Measurements from ENCODE around the gene BTBD7. TPM values are rescaled to one million over a fixed set of nuclear protein-coding genes. Genes with fewer than 3 reads are reported as not detected.

The BTBD7 gene, protein sequence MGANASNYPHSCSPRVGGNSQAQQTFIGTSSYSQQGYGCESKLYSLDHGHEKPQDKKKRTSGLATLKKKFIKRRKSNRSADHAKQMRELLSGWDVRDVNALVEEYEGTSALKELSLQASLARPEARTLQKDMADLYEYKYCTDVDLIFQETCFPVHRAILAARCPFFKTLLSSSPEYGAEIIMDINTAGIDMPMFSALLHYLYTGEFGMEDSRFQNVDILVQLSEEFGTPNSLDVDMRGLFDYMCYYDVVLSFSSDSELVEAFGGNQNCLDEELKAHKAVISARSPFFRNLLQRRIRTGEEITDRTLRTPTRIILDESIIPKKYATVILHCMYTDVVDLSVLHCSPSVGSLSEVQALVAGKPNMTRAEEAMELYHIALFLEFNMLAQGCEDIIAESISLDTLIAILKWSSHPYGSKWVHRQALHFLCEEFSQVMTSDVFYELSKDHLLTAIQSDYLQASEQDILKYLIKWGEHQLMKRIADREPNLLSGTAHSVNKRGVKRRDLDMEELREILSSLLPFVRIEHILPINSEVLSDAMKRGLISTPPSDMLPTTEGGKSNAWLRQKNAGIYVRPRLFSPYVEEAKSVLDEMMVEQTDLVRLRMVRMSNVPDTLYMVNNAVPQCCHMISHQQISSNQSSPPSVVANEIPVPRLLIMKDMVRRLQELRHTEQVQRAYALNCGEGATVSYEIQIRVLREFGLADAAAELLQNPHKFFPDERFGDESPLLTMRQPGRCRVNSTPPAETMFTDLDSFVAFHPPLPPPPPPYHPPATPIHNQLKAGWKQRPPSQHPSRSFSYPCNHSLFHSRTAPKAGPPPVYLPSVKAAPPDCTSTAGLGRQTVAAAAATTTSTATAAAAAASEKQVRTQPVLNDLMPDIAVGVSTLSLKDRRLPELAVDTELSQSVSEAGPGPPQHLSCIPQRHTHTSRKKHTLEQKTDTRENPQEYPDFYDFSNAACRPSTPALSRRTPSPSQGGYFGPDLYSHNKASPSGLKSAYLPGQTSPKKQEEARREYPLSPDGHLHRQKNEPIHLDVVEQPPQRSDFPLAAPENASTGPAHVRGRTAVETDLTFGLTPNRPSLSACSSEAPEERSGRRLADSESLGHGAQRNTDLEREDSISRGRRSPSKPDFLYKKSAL
- total RNA-seq (2022; extraction: Qiagen RNA extraction): 10.3 to 13.5 TPM (median 11.6 TPM) in 5 replicates

DNA sequence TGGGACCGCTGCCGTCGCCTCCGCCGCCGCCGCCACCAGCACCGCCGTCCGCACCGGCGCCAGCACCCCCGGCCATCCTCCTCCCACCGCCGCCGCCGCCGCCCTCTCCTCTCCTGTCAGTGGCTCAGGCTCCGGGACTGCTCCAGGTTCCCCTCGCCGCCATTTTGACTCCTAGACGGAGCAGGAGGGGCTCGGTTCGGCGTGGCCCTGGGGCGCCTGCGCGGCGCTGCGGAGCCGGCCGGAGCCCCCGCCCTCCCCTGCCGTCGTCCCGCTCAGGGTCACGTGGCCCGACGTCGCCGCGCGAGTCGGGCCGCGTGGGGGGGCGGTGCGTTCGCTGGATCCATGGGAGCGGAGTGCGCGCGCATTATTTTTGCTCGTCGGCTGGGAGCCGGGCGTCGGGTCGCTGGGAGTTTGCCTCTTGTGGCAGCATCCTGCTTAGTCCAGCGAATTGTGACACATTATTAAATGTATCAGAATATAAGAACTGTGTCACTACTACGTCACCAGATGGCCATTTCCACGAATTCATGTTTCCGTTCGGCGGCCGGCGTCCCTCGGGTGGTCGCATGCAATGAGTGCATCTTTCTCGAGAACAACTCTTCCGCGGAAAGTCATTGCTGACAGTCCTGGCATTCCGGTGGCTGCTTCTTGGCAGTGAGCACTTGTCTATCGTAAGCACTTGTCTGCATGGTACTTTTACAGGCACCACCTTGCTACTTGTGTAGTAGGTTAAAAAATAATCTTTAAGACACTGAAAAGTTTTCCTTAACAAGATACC, at the start of gene BTBD7:
TSS of gene BTBD7 (minus strand) at position 184 of the 778 bp plus-strand sequence. CDS start 36,985 bp downstream, outside the sequence.

GRCh38 chr14:93346926-93347721, 14.3 kb upstream of the BTBD7 start, which contains the start of gene COX8C:
Gene COX8C, plus strand, starts transcription at chr14:93347182. Its CDS starts 87 bp downstream, at chr14:93347269.

GRCh38 chr14:93206793-93207467, 125.9 kb downstream of the BTBD7 start, which contains the start of the genes GON7 and UBR7:
Gene GON7, minus strand, starts transcription at chr14:93207065. Its CDS starts 28 bp downstream, at chr14:93207037.
Gene UBR7, plus strand, starts transcription at chr14:93207256. Its CDS starts 36 bp downstream, at chr14:93207292.

Other genes with a start within 250 kb of the BTBD7 start
- 55.9 to 68.6 TPM (median 60.3 TPM) in 5 replicates for gene ITPK1, start 217.1 kb downstream of the BTBD7 start, total RNA-seq (2022; extraction: Qiagen RNA extraction)
- gene MOAP1, start 148.1 kb downstream of the BTBD7 start, total RNA-seq (2022; extraction: Qiagen RNA extraction): 11.5 to 15.5 TPM (median 13.8 TPM) in 5 replicates
- gene LYSET, start 147.7 kb downstream of the BTBD7 start, total RNA-seq (2022; extraction: Qiagen RNA extraction): 30.8 to 36.8 TPM (median 34.0 TPM) in 5 replicates
- 14.1 to 16.7 TPM (median 14.7 TPM) in 5 replicates for gene GON7, start 126.0 kb downstream of the BTBD7 start, total RNA-seq (2022; extraction: Qiagen RNA extraction)
- 22.4 to 33.7 TPM (median 24.8 TPM) in 5 replicates for gene UBR7, start 125.8 kb downstream of the BTBD7 start, total RNA-seq (2022; extraction: Qiagen RNA extraction)
- gene COX8C, start 14.1 kb upstream of the BTBD7 start, total RNA-seq (2022; extraction: Qiagen RNA extraction): not detected in 5 replicates
- gene UNC79, start 97.9 kb upstream of the BTBD7 start, total RNA-seq (2022; extraction: Qiagen RNA extraction): 0.01 to 0.02 TPM (median 0.02 TPM) in 3 of 5 replicates, not detected in the others

Measured in A549 treated with Hydrocortisone at 1 μM for 4 hours (cell line).